HG02571 (cell line): ENCODE results near the gene DIP2B.
"Not testable (repeated sequence)": the region's sequence is repeated elsewhere in the genome, so short reads cannot be mapped to it uniquely, and the experiment has no call there.

Experiments used
- ATAC-seq: cut with Tn5 transposase; IDR thresholded peaks from one replicate; pipeline ENCODE4 v1.9.1; 2021; ENCODE audit warnings: mild to moderate bottlenecking, moderate library complexity; ENCODE audit not compliant: unreplicated experiment

The DIP2B gene

DNA sequence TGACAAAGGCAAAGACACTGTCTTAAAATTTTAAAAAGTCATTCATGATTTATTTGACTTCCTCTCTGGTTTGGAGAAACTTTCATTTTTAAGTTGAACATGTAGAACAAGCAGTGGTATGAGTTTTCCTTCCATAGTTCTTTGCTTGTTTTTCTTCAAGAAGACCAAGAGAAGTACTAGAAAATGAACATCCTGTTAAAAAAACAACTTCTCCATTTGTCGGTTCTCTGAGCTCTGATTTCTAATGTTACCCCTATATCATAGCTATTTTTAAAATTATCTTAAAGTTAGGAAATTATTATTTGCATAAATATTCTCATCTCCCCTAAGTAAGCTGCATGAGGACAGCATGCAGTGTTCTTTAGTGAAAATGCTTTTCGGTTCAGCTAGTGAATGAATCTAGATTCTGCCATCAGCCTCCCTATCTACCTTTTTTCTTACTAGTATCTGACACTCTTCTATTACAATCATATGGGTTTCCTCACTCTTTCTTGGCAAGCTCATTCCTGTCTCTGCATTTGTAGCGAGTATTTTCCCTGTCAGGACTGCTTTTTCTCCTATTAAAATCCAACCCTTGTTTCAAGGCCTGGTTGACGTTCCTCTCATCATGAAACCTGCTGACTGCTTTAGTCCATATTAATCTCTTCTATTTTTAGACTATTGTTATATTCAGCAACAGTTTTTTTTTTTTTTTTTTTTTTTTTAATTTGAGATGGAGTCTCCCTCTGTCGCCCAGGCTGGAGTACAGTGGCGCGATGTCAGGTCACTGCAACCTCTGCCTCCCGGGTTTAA is 15.8 kb downstream of the DIP2B start:
- ATAC-seq: no peak

GRCh38 chr12:50521781-50522180 is 17.0 kb downstream of the DIP2B start:
- not testable (repeated sequence) for ATAC-seq

DNA sequence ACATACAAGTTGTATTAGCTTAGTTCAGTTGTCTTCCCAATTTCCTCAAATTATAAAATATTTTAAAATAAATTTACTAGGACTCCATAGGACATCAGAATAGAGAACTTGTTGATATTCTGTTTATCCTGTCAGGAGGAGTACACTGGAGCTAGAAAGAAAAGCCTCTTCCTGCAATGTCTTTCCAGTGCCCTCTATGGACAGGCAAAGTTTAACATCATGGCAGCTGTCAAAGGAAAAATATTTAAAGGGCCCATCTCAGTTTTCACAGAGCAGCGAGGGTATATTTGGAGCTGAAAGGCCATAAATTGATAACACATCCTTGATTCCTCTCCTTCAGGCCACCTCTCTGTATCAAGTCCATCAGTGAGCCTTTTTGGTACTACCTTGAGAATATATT is 19.0 kb downstream of the DIP2B start:
- no peak for ATAC-seq

DNA sequence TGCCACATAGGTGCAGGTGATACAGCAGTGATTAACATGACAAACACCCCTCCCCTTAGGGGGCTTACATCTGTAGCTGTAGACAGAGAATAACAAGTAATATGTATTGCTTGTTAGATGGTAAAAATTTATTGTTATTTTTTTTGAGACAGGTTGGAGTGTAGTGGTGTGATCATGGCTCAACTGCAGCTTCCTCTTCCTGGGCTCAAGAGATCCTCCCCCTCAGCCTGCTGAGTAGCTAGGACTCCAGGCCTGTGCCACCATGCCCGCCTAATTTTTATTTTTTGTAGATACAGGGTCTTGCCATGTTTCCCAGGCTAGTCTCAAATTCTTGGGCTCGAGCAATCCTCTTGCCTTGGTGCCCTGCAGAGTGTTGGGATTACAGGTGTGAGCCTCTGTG is 19.8 kb downstream of the DIP2B start:
- ATAC-seq: no peak

GRCh38 chr12:50525422-50525821 is 20.6 kb downstream of the DIP2B start:
- ATAC-seq: no peak

- no peak for ATAC-seq
Observed at GRCh38 chr12:50527359-50527726, 22.6 kb downstream of the DIP2B start.

- no peak for ATAC-seq
Observed at GRCh38 chr12:50528800-50529199, 24.0 kb downstream of the DIP2B start.

DNA sequence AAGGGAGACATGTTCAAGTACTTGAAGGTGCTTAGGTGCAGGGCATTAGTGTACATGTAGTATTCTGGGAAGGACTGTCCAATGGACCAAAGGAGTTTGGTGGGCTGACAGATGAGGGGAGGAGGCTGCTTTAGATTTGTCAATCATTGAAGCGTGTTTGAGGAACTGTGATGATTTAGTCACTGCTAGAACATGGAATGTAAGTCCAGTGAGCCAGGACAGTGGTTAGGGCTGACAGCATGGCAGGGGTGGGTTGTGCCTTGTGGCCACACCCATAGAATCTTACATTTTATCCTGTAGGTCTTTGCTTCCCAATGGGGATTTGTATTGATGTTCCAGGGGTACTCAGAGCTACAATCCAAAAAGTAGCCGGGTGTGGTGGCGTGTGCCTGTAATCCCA is 24.6 kb downstream of the DIP2B start:
- no peak for ATAC-seq

GRCh38 chr12:50530532-50530931 is 25.7 kb downstream of the DIP2B start:
- no peak for ATAC-seq

DNA sequence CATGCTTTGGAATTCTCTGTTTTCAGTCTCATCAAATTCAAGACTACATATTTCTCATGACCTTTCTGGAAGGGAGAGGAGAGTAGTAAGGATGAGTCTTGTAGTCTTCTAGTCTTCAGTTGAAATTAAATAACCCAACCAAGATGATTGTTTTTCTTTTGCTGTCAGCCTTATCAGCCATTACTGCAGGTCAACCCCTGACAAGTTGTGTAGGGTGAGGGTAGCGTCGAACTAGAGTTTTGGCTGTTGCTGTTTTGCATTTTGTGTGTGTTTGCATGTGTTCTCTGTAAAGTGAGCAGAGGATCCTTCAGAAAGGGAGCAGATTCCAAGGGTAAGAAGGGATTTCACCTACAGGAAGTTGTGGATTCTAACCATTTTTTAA is 28.4 kb downstream of the DIP2B start:
- no peak for ATAC-seq

- ATAC-seq: no peak
Observed at GRCh38 chr12:50533971-50534370, 29.2 kb downstream of the DIP2B start.

DNA sequence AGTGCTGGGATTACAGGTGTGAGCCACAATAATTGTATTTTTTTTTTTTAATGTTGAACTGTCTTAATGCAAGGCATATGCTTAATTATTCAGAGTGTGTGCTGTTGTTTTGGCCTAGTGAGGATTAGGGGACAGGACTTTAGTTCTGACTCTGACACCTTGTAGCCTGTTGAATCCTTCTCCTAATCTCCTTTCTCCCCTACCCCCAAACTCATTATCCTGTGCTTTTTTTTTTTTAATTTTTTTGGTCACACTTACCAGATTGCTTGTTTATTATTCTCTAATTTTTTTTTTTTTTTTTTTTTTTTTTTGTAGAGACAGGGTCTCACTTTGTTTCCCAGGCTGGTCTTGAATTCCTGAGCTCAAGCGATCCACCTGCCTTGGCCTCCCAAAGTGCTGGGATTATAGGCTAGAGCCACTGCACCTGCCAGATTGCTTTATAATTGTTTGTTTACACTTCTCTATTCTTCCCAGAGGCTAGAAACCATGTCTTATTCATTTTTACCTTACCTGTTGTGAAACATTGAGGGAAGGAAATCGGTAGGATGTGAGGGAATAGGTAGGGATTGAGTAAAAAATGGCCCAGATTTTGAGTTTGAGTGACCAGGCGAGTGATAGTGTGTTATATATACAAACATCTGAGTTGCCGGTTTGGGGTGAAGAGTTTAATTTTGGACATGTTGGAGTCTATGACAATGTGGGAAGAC is 32.2 kb downstream of the DIP2B start:
- no peak for ATAC-seq

- no peak for ATAC-seq
Observed at GRCh38 chr12:50537538-50537919, 32.7 kb downstream of the DIP2B start.

GRCh38 chr12:50538182-50538581 is 33.4 kb downstream of the DIP2B start:
- no peak for ATAC-seq

GRCh38 chr12:50541139-50541538 is 36.4 kb downstream of the DIP2B start:
- no peak for ATAC-seq

GRCh38 chr12:50542448-50542847 is 37.7 kb downstream of the DIP2B start:
- ATAC-seq: no peak

DNA sequence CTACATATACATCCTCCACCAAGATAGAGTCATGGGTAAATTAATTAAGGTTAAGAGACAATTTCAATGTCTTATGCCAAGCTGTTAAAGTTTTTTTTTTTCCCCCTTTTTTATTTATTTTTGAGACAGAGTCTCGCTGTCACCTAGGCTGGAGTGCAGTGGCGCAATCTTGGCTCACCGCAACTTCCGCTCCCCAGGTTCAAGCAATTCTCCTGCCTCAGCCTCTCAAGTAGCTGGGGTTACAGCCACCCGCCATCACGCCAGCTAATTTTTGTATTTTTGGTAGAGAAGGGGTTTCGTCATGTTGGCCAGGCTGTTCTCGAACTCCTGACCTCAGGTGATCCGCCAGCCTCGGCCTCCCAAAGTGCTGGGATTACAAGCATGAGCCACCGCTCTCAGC is 38.4 kb downstream of the DIP2B start:
- not testable (repeated sequence) for ATAC-seq

- no peak for ATAC-seq
Observed at GRCh38 chr12:50545213-50545612, 40.4 kb downstream of the DIP2B start.

GRCh38 chr12:50545786-50546185 is 41.0 kb downstream of the DIP2B start:
- ATAC-seq: no peak

DNA sequence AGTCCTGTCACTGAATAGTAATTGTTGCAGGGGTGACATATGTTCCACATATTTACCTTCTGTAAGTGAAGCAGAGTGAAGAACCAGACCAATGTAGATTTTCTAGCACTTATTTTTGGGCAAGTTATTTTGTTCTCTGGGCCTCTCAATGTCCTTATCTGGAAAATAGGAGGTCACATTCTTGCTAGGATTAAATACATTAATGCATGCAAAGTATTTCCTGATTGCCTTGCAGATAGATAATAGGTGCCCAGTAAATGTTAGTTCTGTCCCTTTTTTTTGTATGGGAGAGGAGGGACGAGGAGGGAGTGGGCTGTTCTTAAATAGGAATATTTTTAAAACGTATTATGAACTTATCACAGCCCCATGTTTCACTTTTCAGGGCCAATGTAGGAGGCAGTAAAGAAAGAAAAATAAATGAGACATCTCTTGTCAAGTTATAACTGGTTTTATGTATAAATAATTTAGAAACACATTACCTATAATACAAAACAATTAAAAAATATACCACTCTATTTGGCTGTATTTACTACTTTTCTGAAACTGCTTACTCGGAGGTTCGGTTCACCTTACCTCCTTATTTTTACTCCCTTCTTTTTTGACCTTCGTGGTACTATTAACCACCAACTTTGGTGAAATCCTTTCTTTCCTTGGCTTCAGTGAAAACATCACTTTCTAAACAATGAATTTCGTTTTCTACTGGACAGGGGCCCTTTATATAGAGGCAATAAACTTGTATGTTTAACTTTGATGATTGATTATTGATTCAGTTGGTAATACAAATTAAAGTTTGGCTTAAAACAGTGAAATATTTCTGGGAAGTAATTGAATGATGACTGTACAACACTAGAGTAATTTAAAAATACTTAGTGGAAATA is 41.9 kb downstream of the DIP2B start:
- no peak for ATAC-seq

DNA sequence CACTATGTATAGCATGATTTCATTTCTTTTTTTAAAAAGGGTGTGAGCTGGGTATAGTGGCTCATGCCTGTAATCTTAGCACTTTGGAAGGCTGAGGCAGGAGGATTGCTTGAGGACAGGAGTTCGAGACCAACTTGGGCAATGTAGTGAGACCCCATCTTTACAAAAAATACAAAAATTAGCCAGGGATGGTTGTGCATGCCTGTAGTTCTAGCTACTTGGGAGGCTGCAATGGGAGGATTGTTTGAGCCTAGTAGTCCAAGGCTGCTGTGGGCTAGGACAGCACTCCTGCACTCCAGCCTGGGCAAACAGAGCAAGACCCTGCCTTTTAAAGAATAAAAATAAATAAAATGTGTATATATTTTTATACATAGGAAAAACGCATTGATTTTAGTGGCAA is 43.0 kb downstream of the DIP2B start:
- no peak for ATAC-seq

DNA sequence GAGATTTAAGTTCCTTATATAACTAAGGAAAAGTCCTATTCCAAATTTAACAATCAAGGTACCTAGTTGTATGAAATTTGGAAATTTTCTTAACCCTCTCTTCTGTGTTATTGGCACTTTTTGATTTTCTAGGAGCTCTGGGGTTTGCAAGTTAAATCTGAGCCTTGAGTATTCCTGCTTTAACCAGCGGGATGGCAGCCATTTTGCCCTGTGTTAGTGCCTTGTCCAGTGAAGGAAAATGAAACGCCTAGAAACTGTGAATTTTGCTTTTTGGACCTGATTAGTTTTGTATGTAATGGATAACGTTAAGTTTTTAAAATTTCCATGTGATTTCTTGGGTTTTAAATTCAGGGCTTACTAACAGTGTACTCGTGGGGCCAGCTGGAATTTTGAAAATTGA is 45.1 kb downstream of the DIP2B start:
- no peak for ATAC-seq
